ENCODE data around the gene CPM.

DNA sequence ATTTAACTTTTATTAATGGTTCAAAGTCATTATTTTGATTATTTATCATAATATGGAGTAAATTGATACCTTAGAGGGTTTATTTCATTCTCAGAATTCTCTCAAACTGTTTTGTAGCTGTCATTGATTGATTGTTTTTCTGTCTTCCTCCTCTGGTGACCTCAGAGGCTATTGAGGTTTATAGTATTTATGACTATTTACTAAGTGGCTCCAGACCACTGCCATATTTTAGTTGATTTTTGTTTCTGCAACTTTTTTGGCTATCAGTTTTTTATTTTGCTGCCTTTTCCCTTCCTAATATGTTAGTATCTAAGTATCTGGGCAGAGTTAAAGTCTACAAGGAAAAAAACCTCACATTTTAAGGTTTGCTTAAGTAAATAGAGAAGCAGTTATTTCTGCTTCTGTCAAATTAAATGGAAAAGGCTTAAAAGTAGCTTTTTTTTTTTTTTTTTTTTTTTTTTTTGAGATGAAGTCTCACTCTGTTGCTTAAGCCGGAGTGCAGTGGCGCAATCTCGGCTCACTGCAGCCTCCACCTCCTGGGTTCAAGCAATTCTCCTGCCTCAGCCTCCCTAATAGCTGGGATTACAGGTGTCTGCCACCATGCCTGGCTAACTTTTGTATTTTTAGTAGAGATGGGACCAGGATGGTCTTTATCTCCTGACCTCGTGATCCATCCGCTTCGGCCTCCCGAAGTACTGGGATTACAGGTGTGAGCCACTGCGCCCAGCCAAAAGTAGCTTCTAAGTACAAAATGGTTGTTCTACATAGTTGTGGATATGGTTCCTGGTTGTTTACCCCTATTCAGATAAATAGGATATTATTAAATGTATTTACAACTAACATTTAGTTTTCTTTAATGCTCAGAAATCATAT lies 116.8 kb downstream of the CPM start:
- no peak for TF ChIP-seq MAX (IDR thresholded peaks at IDR 0.05; ENCODE audit: insufficient read depth, insufficient read length)
- TF ChIP-seq CTCF (IDR thresholded peaks at IDR 0.05; ENCODE audit: extremely low read depth in 1 of 2, insufficient read depth in 1 of 2, low read depth in 1 of 2, low read length in 2 of 2), result no peak
- TF ChIP-seq POLR2A (IDR thresholded peaks at IDR 0.05; ENCODE audit: low read depth, low read length), result no peak
- no peak for TF ChIP-seq POLR2AphosphoS5 (IDR thresholded peaks at IDR 0.05; ENCODE audit: insufficient read depth, low read depth, low read length)
- TF ChIP-seq EZH2 (IDR thresholded peaks at IDR 0.05; ENCODE audit: borderline replicate concordance, low read depth, low read length, severe bottlenecking), result no peak
- TF ChIP-seq FOS (IDR thresholded peaks at IDR 0.05; ENCODE audit: borderline replicate concordance, insufficient read depth, low read length), result no peak
- no peak for TF ChIP-seq JUN (IDR thresholded peaks at IDR 0.05; ENCODE audit: borderline replicate concordance, insufficient read depth, insufficient read length, low read depth)
